OCI-LY1 (cell line): ENCODE results near the gene CHST11.

ENCODE experiments used
- H2AFZ ChIP-seq: fragments of 200-600 bp; sonication (generic), shearing (Covaris generic); 2 replicates; pipeline ENCODE4 v1.6.0; 2014; ENCODE audit warnings: antibody characterized with exemption, mild to moderate bottlenecking, low read length
- H3F3A ChIP-seq: fragments of 200-600 bp; sonication (generic), shearing (Covaris generic); 2 replicates; pipeline ENCODE4 v1.6.0; 2014; ENCODE audit warnings: mild to moderate bottlenecking, antibody characterized with exemption, low read length, moderate library complexity; ENCODE audit not compliant: insufficient read depth
- H3K27ac ChIP-seq: fragments of 200-600 bp; sonication (generic); 2 replicates; pipeline ENCODE4 v1.5.1; 2014; ENCODE audit warnings: low read length, mixed run types, mild to moderate bottlenecking, low read depth; ENCODE audit not compliant: poor library complexity, severe bottlenecking
- H3K27me3 ChIP-seq: fragments of 200-600 bp; sonication (generic); 2 replicates; pipeline ENCODE4 v1.6.0; 2014; ENCODE audit warnings: antibody characterized with exemption, mild to moderate bottlenecking, low read length, moderate library complexity; ENCODE audit not compliant: insufficient read depth
- H3K36me3 ChIP-seq: fragments of 200-600 bp; sonication (generic); 2 replicates; pipeline ENCODE4 v1.6.1; 2014; ENCODE audit warnings: mild to moderate bottlenecking, antibody characterized with exemption, low read length, moderate library complexity, mixed read lengths; ENCODE audit not compliant: insufficient read depth
- H3K4me1 ChIP-seq: fragments of 200-600 bp; sonication (generic); 2 replicates; pipeline ENCODE4 v1.5.1; 2014; ENCODE audit warnings: mild to moderate bottlenecking, low read length, moderate library complexity; ENCODE audit not compliant: insufficient read depth, severe bottlenecking
- H3K4me2 ChIP-seq: fragments of 200-600 bp; sonication (generic), shearing (Covaris generic); 2 replicates; pipeline ENCODE4 v1.6.1; 2014; ENCODE audit warnings: low read length
- H3K4me3 ChIP-seq: fragments of 200-600 bp; sonication (generic); 2 replicates; pipeline ENCODE4 v1.5.1; 2014; ENCODE audit warnings: low read length, low read depth, mild to moderate bottlenecking, mixed read lengths; ENCODE audit not compliant: poor library complexity, severe bottlenecking
- H3K79me2 ChIP-seq: fragments of 200-600 bp; shearing (Covaris generic); 2 replicates; pipeline ENCODE4 v1.6.1; 2016; ENCODE audit warnings: mixed run types, low read length, mixed read lengths; ENCODE audit not compliant: insufficient read depth
- H3K9ac ChIP-seq: fragments of 200-600 bp; sonication (generic), shearing (Covaris generic); 2 replicates; pipeline ENCODE4 v1.6.1; 2014; ENCODE audit warnings: mild to moderate bottlenecking, low read length, mixed read lengths
- H3K9me2 ChIP-seq: fragments of 200-600 bp; sonication (generic), shearing (Covaris generic); 2 replicates; pipeline ENCODE4 v1.6.1; 2014; ENCODE audit warnings: low read depth, mild to moderate bottlenecking, low read length, mixed read lengths
- H3K9me3 ChIP-seq: fragments of 200-600 bp; shearing (Covaris generic); 2 replicates; pipeline ENCODE4 v1.6.1; 2014; ENCODE audit warnings: low read length, mixed read lengths
- H4K20me1 ChIP-seq: fragments of 200-600 bp; sonication (generic), shearing (Covaris generic); 2 replicates; pipeline ENCODE4 v1.6.0; 2016; ENCODE audit warnings: mild to moderate bottlenecking, low read length; ENCODE audit not compliant: insufficient read depth
- EZH2 ChIP-seq: fragments of 200-600 bp; sonication (generic), shearing (Covaris generic); IDR thresholded peaks from 2 replicates; pipeline ENCODE4 v1.8.0; 2017; ENCODE audit warnings: borderline replicate concordance, mixed run types, mild to moderate bottlenecking, antibody characterized with exemption, low read length, moderate library complexity, mixed read lengths
- TF ChIP-seq, protein P1 (sequence below): fragments of 200-600 bp; sonication (generic), shearing (Covaris generic); IDR thresholded peaks from 2 replicates; pipeline ENCODE4 v1.5.1; 2017; ENCODE audit warnings: mild to moderate bottlenecking, antibody characterized with exemption, low read length, moderate library complexity, mixed read lengths

CHST11 gene

DNA sequence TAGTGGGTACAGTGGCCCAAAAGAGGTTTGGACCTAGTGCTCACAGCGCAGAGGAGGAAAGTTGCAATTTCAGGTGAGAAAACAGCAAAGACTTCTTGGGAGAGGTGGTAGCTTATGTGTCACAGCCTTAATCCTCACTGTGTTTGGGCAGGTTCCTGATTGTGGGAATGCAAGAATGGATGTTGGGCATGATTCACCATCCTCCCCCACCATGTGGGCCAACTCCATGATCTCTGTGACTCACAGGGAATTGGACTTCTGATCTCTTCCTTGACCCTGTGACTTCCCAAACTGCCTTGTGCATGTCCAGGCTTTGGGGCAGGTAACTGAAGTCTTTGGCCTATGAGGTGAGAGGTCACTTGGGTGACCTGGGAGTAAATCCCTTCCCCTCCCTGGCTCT lies 1.8 kb upstream of the CHST11 start:
- peaks cover 18% of the 10 kb centered on the region for H3K79me2 ChIP-seq
- H4K20me1 ChIP-seq, result no peaks in the 10 kb centered on the region
- no peak overlapping the region for H3K4me2 ChIP-seq
- TF ChIP-seq, protein P1, sequence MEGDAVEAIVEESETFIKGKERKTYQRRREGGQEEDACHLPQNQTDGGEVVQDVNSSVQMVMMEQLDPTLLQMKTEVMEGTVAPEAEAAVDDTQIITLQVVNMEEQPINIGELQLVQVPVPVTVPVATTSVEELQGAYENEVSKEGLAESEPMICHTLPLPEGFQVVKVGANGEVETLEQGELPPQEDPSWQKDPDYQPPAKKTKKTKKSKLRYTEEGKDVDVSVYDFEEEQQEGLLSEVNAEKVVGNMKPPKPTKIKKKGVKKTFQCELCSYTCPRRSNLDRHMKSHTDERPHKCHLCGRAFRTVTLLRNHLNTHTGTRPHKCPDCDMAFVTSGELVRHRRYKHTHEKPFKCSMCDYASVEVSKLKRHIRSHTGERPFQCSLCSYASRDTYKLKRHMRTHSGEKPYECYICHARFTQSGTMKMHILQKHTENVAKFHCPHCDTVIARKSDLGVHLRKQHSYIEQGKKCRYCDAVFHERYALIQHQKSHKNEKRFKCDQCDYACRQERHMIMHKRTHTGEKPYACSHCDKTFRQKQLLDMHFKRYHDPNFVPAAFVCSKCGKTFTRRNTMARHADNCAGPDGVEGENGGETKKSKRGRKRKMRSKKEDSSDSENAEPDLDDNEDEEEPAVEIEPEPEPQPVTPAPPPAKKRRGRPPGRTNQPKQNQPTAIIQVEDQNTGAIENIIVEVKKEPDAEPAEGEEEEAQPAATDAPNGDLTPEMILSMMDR, result no peak
- TF ChIP-seq EZH2, result no peak
- no peaks in the 10 kb centered on the region; the same call in 1 of the 2 replicates for H3K36me3 ChIP-seq
- no peaks in the 10 kb centered on the region for H3K9me2 ChIP-seq
- H3K27me3 ChIP-seq, result no peaks in the 10 kb centered on the region
- no peaks in the 10 kb centered on the region for H3K9me3 ChIP-seq
- H3K4me3 ChIP-seq, result no peak overlapping the region
- H3K4me1 ChIP-seq, result peaks cover 21% of the 10 kb centered on the region
- no peak overlapping the region for H2AFZ ChIP-seq
- H3K9ac ChIP-seq, result no peak overlapping the region
- H3F3A ChIP-seq, result no peaks in the 10 kb centered on the region
- H3K27ac ChIP-seq, result no peak overlapping the region

DNA sequence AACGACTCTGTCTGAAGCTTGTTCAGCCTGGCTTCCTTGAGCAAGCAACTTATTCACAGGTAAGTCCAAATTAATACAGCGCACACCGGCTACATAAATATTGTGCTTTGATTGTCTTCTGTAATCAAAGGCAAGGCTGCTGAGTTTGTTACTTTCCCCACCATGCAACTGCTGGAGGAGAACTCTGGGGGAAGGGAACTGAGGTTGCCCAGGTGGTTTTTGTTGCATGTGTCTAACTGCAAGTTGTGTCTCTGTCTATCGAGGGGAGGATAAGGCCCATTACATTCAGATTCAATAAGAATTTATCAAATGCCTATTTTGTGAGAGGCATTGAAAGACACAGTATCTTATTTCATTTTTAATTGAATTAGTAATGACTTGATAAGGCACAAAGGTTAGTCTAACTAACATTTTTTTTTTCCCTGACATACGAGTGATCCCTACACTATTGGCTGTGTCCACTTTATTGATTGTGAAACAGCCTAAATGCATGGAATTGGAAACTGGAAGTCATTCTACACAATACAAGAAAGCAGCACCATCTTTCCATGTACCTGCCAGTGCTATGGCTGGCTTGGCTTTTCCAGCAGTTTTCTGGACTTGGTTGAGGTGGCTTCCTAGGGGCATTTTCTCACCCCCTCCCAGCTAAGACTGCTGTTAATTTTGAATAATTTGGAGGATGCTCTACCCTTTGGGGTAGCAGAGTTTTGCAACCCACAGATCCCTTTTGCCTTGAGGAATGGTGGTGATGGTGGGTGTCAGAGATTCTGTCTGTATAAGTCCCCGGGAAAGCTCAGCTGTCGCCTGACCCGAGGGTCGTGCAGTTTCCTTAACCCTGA lies 951 bp upstream of the CHST11 start:
- H3K79me2 ChIP-seq, result peaks cover 21% of the 10 kb centered on the region
- H3K9me3 ChIP-seq, result no peaks in the 10 kb centered on the region
- TF ChIP-seq EZH2, result no peak
- TF ChIP-seq, protein P1, result no peak
- H3K27me3 ChIP-seq, result no peaks in the 10 kb centered on the region
- H3F3A ChIP-seq, result no peaks in the 10 kb centered on the region
- peak overlapping the region; percentile 96; the same call in 1 of the 2 replicates for H3K9ac ChIP-seq
- H3K27ac ChIP-seq, result no peak overlapping the region
- H2AFZ ChIP-seq, result no peak overlapping the region
- peak overlapping the region; percentile 94 for H3K4me2 ChIP-seq
- no peaks in the 10 kb centered on the region for H4K20me1 ChIP-seq
- H3K36me3 ChIP-seq, result no peaks in the 10 kb centered on the region; the same call in 1 of the 2 replicates
- H3K4me3 ChIP-seq, result peak overlapping the region; percentile 97
- H3K4me1 ChIP-seq, result peaks cover 29% of the 10 kb centered on the region
- no peaks in the 10 kb centered on the region for H3K9me2 ChIP-seq

DNA sequence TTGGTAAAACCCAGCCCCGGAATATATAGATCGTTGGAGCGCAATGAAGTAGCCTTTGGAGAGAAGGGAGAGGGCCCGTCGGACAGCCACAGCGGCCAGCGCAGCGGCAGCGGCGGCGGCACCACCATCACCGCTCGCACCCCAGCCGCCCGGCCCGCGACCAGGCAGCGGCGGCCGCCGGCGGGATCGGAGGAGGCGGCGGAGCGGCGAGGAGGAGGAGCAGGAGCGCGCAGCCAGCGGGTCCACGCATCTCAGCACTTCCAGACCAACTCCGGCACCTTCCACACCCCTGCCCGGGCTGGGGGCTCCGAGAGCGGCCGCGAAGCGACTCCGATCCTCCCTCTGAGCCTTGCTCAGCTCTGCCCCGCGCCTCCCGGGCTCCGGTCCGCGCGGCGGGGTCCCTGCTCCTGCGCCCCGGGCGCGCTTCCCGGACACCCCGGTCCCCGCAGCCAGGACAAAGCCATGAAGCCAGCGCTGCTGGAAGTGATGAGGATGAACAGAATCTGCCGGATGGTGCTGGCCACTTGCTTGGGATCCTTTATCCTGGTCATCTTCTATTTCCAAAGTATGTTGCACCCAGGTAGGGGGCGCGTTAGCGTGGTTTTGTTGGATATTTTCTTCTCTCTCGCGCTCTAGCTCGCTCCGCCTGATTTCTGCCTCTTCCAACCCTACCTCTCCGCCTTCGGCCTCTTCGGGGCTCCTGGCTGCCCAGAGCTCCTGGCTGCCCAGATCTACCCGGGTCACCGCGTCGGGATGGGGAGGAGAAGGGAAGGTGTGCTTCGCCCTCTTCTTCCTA lies 400 bp downstream of the CHST11 start:
- H3K9me2 ChIP-seq, result no peaks in the 10 kb centered on the region
- H3K4me3 ChIP-seq, result peak overlapping the region; percentile 97
- H3K4me1 ChIP-seq, result peaks cover 33% of the 10 kb centered on the region
- H3K9ac ChIP-seq, result peak overlapping the region; percentile 96
- H3K4me2 ChIP-seq, result peak overlapping the region; percentile 94
- H3K27ac ChIP-seq, result peak overlapping the region; percentile 5
- H4K20me1 ChIP-seq, result no peaks in the 10 kb centered on the region
- no peaks in the 10 kb centered on the region for H3K27me3 ChIP-seq
- H3K79me2 ChIP-seq, result peaks cover 27% of the 10 kb centered on the region
- TF ChIP-seq EZH2, result no peak
- TF ChIP-seq, protein P1, result peak; percentile 49
- H3K36me3 ChIP-seq, result no peaks in the 10 kb centered on the region
- H2AFZ ChIP-seq, result no peak overlapping the region
- H3F3A ChIP-seq, result no peaks in the 10 kb centered on the region
- no peaks in the 10 kb centered on the region for H3K9me3 ChIP-seq
